H1 (cell line): Measurements from ENCODE around the gene FAM107A. TPM values are rescaled to one million over a fixed set of nuclear protein-coding genes. Genes with fewer than 3 reads are reported as not detected.

Source experiments
- CTCF ChIA-PET: fragments of 300-600 bp; sonication (Branson Sonifier 250); formaldehyde crosslinking; loops from one replicate; lab custom pipeline; 2021; ENCODE audit not compliant: partially characterized antibody; lab: Charles Lee
- POLR2A ChIA-PET: fragments of 300-600 bp; sonication (Branson Sonifier 250); formaldehyde crosslinking; loops from one replicate; lab custom pipeline; 2021; ENCODE audit warnings: inconsistent platforms; ENCODE audit not compliant: partially characterized antibody; lab: Charles Lee
- DNase-seq, 2 experiments: peaks; one replicate each; pipeline versions ENCODE4 v3.0.0 to v3.0.0-alpha.2; 2010 to 2022; ENCODE audit warnings: low spot score in 2 of 2, low read depth in 1 of 2, mixed read lengths in 1 of 2
- FAIRE-seq: peaks from 2 replicates; lab custom pipeline; 2011; peaks lifted over from hg19 to GRCh38; lab: Jason Lieb, UNC
- H2AFZ ChIP-seq: 2 replicates; pipeline ENCODE4 v1.8.1; 2012; ENCODE audit warnings: low read length, inconsistent platforms
- H2AK5ac ChIP-seq: 2 replicates; pipeline ENCODE4 v1.6.1; 2013; ENCODE audit warnings: low read depth, low read length
- H2BK120ac ChIP-seq: replicated peaks from 2 replicates; pipeline ENCODE3; 2013; ENCODE audit warnings: low read depth, low read length, inconsistent platforms
- H2BK12ac ChIP-seq: 2 replicates; pipeline ENCODE4 v1.6.1; 2013; ENCODE audit warnings: low read depth, low read length
- H2BK15ac ChIP-seq: 2 replicates; pipeline ENCODE4 v1.6.1; 2013; ENCODE audit warnings: low read length
- H2BK20ac ChIP-seq: 2 replicates; pipeline ENCODE4 v1.6.1; 2013; ENCODE audit warnings: low read length
- H2BK5ac ChIP-seq: 2 replicates; pipeline ENCODE4 v1.6.1; 2013; ENCODE audit warnings: low read depth, low read length
- H3K14ac ChIP-seq: 2 replicates; pipeline ENCODE4 v1.6.1; 2013; ENCODE audit warnings: inconsistent platforms; ENCODE audit not compliant: insufficient read length
- H3K18ac ChIP-seq: 2 replicates; pipeline ENCODE4 v1.6.1; 2013; ENCODE audit warnings: low read length; ENCODE audit errors: extremely low read depth
- H3K23ac ChIP-seq: 2 replicates; pipeline ENCODE4 v1.6.1; 2013; ENCODE audit warnings: inconsistent platforms; ENCODE audit not compliant: insufficient read length
- H3K23me2 ChIP-seq: 2 replicates; pipeline ENCODE4 v1.6.1; 2013; ENCODE audit warnings: low read depth, low read length
- H3K27ac ChIP-seq: 2 replicates; pipeline ENCODE4 v1.6.1; 2011; ENCODE audit warnings: low read depth, low read length, inconsistent platforms
- H3K27me3 ChIP-seq, 4 experiments: replicated peaks in 1 of 4; 1 replicate in 1 of 4; 2 replicates in 3 of 4; pipeline versions ENCODE4 v1.6.1 to v1.8.1; 2011 to 2013; ENCODE audit warnings: low read length in 3 of 4, mild to moderate bottlenecking in 3 of 4, inconsistent platforms in 2 of 4, mixed read lengths in 2 of 4, moderate library complexity in 1 of 4; ENCODE audit not compliant: control insufficient read depth in 3 of 4, insufficient read depth in 3 of 4; ENCODE audit errors: extremely low read depth in 1 of 4
- H3K36me3 ChIP-seq, 4 experiments: 2 replicates each; pipeline versions ENCODE4 v1.6.1 to v1.8.1; 2011 to 2013; ENCODE audit warnings: mild to moderate bottlenecking in 4 of 4, low read length in 3 of 4, moderate library complexity in 2 of 4, control low read depth in 1 of 4, inconsistent platforms in 1 of 4; ENCODE audit not compliant: insufficient read depth in 4 of 4, control insufficient read depth in 2 of 4
- H3K4ac ChIP-seq: replicated peaks from 2 replicates; pipeline ENCODE3; 2013; ENCODE audit warnings: low read length, low read depth, mixed read lengths, inconsistent platforms; ENCODE audit not compliant: insufficient read length
- H3K4me1 ChIP-seq, 4 experiments: replicated peaks in 1 of 4; 1 replicate in 1 of 4; 2 replicates in 3 of 4; pipeline versions ENCODE4 v1.6.1 to v1.8.1; 2011 to 2013; ENCODE audit warnings: low read length in 3 of 4, inconsistent platforms in 2 of 4, mixed read lengths in 1 of 4; ENCODE audit not compliant: insufficient read depth in 4 of 4, control insufficient read depth in 3 of 4
- H3K4me2 ChIP-seq, 2 experiments: 2 replicates each; pipeline versions ENCODE4 v1.6.1 to v1.8.1; 2011 to 2013; ENCODE audit warnings: low read depth in 2 of 2, low read length in 2 of 2, control low read depth in 1 of 2, inconsistent platforms in 1 of 2, mild to moderate bottlenecking in 1 of 2; ENCODE audit not compliant: insufficient read depth in 1 of 2
- H3K4me3 ChIP-seq, 4 experiments: fragments of 200-600, 300-600 bp in 1 of 4; sonication (generic), shearing (Covaris generic), sonication (Bioruptor Twin) in 1 of 4; 2 replicates each; pipeline versions ENCODE4 v1.5.1 to v1.8.1; 2011 to 2016; ENCODE audit warnings: low read length in 4 of 4, low read depth in 3 of 4, control low read depth in 2 of 4, inconsistent platforms in 2 of 4, mild to moderate bottlenecking in 2 of 4, mixed read lengths in 1 of 4, moderate library complexity in 1 of 4; ENCODE audit not compliant: insufficient read depth in 2 of 4; ENCODE audit errors: extremely low read depth in 1 of 4
- H3K56ac ChIP-seq: replicated peaks from 2 replicates; pipeline ENCODE3; 2013; ENCODE audit warnings: low read depth, mild to moderate bottlenecking, mixed read lengths, low read length, inconsistent platforms; ENCODE audit not compliant: insufficient read length
- H3K79me1 ChIP-seq: 2 replicates; pipeline ENCODE4 v1.6.1; 2013; ENCODE audit warnings: low read depth, low read length, control low read depth
- H3K79me2 ChIP-seq, 2 experiments: 2 replicates each; pipeline versions ENCODE4 v1.6.1 to v1.8.1; 2012 to 2013; ENCODE audit warnings: low read length in 2 of 2, mild to moderate bottlenecking in 2 of 2, inconsistent platforms in 1 of 2; ENCODE audit not compliant: insufficient read depth in 2 of 2, control insufficient read depth in 1 of 2
- H3K9ac ChIP-seq, 4 experiments: replicated peaks in 1 of 4; 1 replicate in 1 of 4; 2 replicates in 3 of 4; pipeline versions ENCODE4 v1.6.1 to v1.8.1; 2011 to 2013; ENCODE audit warnings: low read depth in 3 of 4, low read length in 3 of 4, control low read depth in 2 of 4, mild to moderate bottlenecking in 2 of 4, moderate library complexity in 2 of 4, inconsistent platforms in 1 of 4; ENCODE audit errors: extremely low read depth in 1 of 4
- H3K9me3 ChIP-seq, 2 experiments: 2 replicates each; pipeline versions ENCODE4 v1.6.1 to v1.8.1; 2012 to 2013; ENCODE audit warnings: mild to moderate bottlenecking in 2 of 2, moderate library complexity in 2 of 2, control low read depth in 1 of 2, inconsistent platforms in 1 of 2, low read depth in 1 of 2, low read length in 1 of 2, mixed read lengths in 1 of 2; ENCODE audit not compliant: insufficient read depth in 2 of 2
- H4K20me1 ChIP-seq, 2 experiments: replicated peaks in 1 of 2; 2 replicates each; pipeline versions ENCODE3 to v1.8.1; 2011 to 2013; ENCODE audit warnings: inconsistent platforms in 2 of 2, low read length in 2 of 2, mild to moderate bottlenecking in 1 of 2; ENCODE audit not compliant: insufficient read depth in 2 of 2, control insufficient read depth in 1 of 2
- H4K5ac ChIP-seq: 2 replicates; pipeline ENCODE4 v1.6.1; 2013; ENCODE audit warnings: low read length, low read depth, mixed read lengths, inconsistent platforms; ENCODE audit not compliant: insufficient read length
- H4K8ac ChIP-seq: 2 replicates; pipeline ENCODE4 v1.8.0; 2013; ENCODE audit warnings: mild to moderate bottlenecking, moderate library complexity, low read length, inconsistent platforms; ENCODE audit not compliant: insufficient read depth; ENCODE audit errors: extremely low read depth
- H4K91ac ChIP-seq: replicated peaks from 2 replicates; pipeline ENCODE3; 2013; ENCODE audit warnings: low read length, mixed read lengths, inconsistent platforms; ENCODE audit not compliant: insufficient read length
- CEBPB ChIP-seq: IDR thresholded peaks from 2 replicates; pipeline ENCODE4 v1.6.1; 2012; ENCODE audit warnings: low read depth, low read length
- FOSL1 ChIP-seq: IDR thresholded peaks from 2 replicates; pipeline ENCODE4 v1.6.1; 2011; ENCODE audit warnings: mild to moderate bottlenecking, low read depth, low read length, moderate library complexity; ENCODE audit not compliant: insufficient read depth
- POLR2AphosphoS5 ChIP-seq: IDR thresholded peaks from 2 replicates; pipeline ENCODE4 v1.6.1; 2011; ENCODE audit warnings: low read depth, low read length
- RNF2 ChIP-seq: fragments of 200-900, 300-1000 bp; sonication (generic); IDR thresholded peaks from 2 replicates; pipeline ENCODE4 v1.7.1; 2016; ENCODE audit warnings: borderline replicate concordance, low read depth, mild to moderate bottlenecking, antibody characterized with exemption, low read length; ENCODE audit not compliant: poor library complexity, severe bottlenecking; ENCODE audit errors: missing control alignments
- SP1 ChIP-seq: IDR thresholded peaks from 2 replicates; pipeline ENCODE4 v1.6.1; 2011; ENCODE audit warnings: low read depth, low read length
- SP2 ChIP-seq: IDR thresholded peaks from 2 replicates; pipeline ENCODE4 v1.6.1; 2012; ENCODE audit warnings: mild to moderate bottlenecking, low read length, inconsistent platforms
- YY1 ChIP-seq: IDR thresholded peaks from 2 replicates; pipeline ENCODE4 v1.6.1; 2011; ENCODE audit warnings: low read depth, mild to moderate bottlenecking, low read length
- ZNF274 ChIP-seq: IDR thresholded peaks from 2 replicates; pipeline ENCODE4 v1.7.0; 2012; ENCODE audit warnings: low read length, borderline replicate concordance; ENCODE audit errors: extremely low read depth
- WGBS, 2 experiments: shearing (Covaris generic) in 1 of 2; methylation state at CpG; one replicate each; pipeline versions ENCODE4 v1.1.6 to v1.1.7; 2013 to 2015; ENCODE audit warnings: low lambda C conversion rate in 2 of 2, mixed read lengths in 2 of 2, inconsistent platforms in 1 of 2, low coverage in 1 of 2, missing lambda C conversion rate in 1 of 2; ENCODE audit not compliant: insufficient replicate concordance in 2 of 2, insufficient coverage in 1 of 2, insufficient read length in 1 of 2; ENCODE audit errors: extremely low coverage in 1 of 2, missing lambda C conversion rate in 1 of 2; 5-methylcytosine and 5-hydroxymethylcytosine counted together
- polyA plus RNA-seq, 7 experiments: library from polyadenylated mRNA; depleted of rRNA in 3 of 7; stranded (reverse) in 5 of 7; unstranded in 2 of 7; fragments of >200 nt in 5 of 7; fragments of 200-250 nt in 2 of 7; gene quantifications; 1 replicate in 5 of 7; 2 replicates in 1 of 7; 4 replicates in 1 of 7; pipeline versions ENCODE4 v1.2.1 to v1.2.3, GENCODE V29; 2011 to 2013; ENCODE audit warnings: missing spikeins in 2 of 7, mixed read lengths in 2 of 7
- total RNA-seq: library from RNA; stranded (reverse); fragmentation: NEBNext Ultra II Directional; extraction: Animal tissue kit (Norgen Biotek cat#: 25700); gene quantifications from 2 replicates; pipeline ENCODE4 v1.2.1, GENCODE V29; 2021

The FAM107A gene
- total and polyA plus RNA-seq, 2 of the 8 experiments (the other 6 are each of a cell fraction or from before 2014, with no cell fraction given): 0.51 to 0.65 TPM

- Histone ChIP-seq H4K8ac (no peak overlapping the region), H4K20me1 (no peaks in the 10 kb centered on the region), H4K5ac (no peak overlapping the region), H2AFZ (no peak overlapping the region), H3K18ac (no peak overlapping the region), H3K27ac (no peak overlapping the region), H2AK5ac (no peak overlapping the region), H2BK15ac (no peak overlapping the region), H3K9me3 (no peaks in the 10 kb centered on the region), H3K79me2 (no peaks in the 10 kb centered on the region), H2BK12ac (no peak overlapping the region), H3K4me3 (no peak overlapping the region), H3K23me2 (no peaks in the 10 kb centered on the region), H3K56ac (no peak overlapping the region), H3K4ac (no peak overlapping the region), H3K23ac (no peak overlapping the region), H2BK20ac (no peak overlapping the region), H3K27me3 (no peaks in the 10 kb centered on the region), H2BK120ac (no peak overlapping the region), H3K14ac (no peak overlapping the region), H3K79me1 (no peaks in the 10 kb centered on the region; the same call in 1 of the 2 replicates), H3K4me2 (no peak overlapping the region), H2BK5ac (no peak overlapping the region), H3K36me3 (no peaks in the 10 kb centered on the region), H3K4me1 (no peaks in the 10 kb centered on the region), H3K9ac (no peak overlapping the region), H4K91ac (no peak overlapping the region)
- WGBS, 2 experiments: 89% methylated on average over 4 of the region's 4 CpGs; no CpG with 5 or more reads in 1 of the 2 experiments
- ChIA-PET CTCF (interaction anchor here (0.6 to 4.3 kb wide), 9 partner anchors 11 to 743 kb away, joined by 3 to 23 read pairs (median 8); no protein-coding TSS in a partner anchor), POLR2A (no interaction called here)
- FAIRE-seq (no peak), DNase-seq (no peak)
- no peak for TF ChIP-seq SP2
- no peak for TF ChIP-seq CEBPB
- TF ChIP-seq FOSL1: no peak
- no peak for TF ChIP-seq SP1
- no peak for TF ChIP-seq YY1
- no peak for TF ChIP-seq ZNF274
- no peak for TF ChIP-seq RNF2
- no peak for TF ChIP-seq POLR2AphosphoS5
Observed at GRCh38 chr3:58607816-58608215, 30.6 kb upstream of the FAM107A start.
